GM23338 (cell line): ENCODE measurements around the gene ABCA4. TPM values are rescaled to one million over a fixed set of nuclear protein-coding genes. Genes with fewer than 3 reads are reported as not detected.

Source experiments
- ATAC-seq: fragments of 200-7000 bp; cut with Tn5 transposase; 3 replicates; pipeline ENCODE4 v1.9.1; 2020
- DNase-seq: peaks from one replicate; pipeline ENCODE4 v3.0.0-alpha.2; 2015; ENCODE audit warnings: low spot score
- H2AFZ ChIP-seq: fragments of 200-600 bp; sonication (generic); 2 replicates; pipeline ENCODE4 v1.8.0; 2016; ENCODE audit warnings: antibody characterized with exemption, mild to moderate bottlenecking, moderate library complexity
- H3F3A ChIP-seq: fragments of 200-600 bp; sonication (generic); replicated peaks from 2 replicates; pipeline ENCODE4 v1.8.0; 2017; ENCODE audit warnings: antibody characterized with exemption, mixed run types, low read depth
- H3K27ac ChIP-seq: fragments of 200-600 bp; sonication (generic); 2 replicates; pipeline ENCODE4 v1.6.1; 2016; ENCODE audit warnings: low read depth
- H3K27me3 ChIP-seq: fragments of 200-600 bp; sonication (generic); 2 replicates; pipeline ENCODE4 v1.8.0; 2016; ENCODE audit warnings: mild to moderate bottlenecking, mixed run types, moderate library complexity; ENCODE audit not compliant: insufficient read depth
- H3K36me3 ChIP-seq: fragments of 200-600 bp; sonication (generic); 2 replicates; pipeline ENCODE4 v1.8.0; 2016; ENCODE audit warnings: mild to moderate bottlenecking; ENCODE audit not compliant: insufficient read depth
- H3K4me1 ChIP-seq: fragments of 200-600 bp; sonication (generic); 2 replicates; pipeline ENCODE4 v1.8.0; 2016; ENCODE audit warnings: mild to moderate bottlenecking, moderate library complexity; ENCODE audit not compliant: insufficient read depth
- H3K4me2 ChIP-seq: fragments of 200-600 bp; sonication (generic); 2 replicates; pipeline ENCODE4 v1.7.1; 2017; ENCODE audit warnings: mixed run types
- H3K4me3 ChIP-seq: fragments of 200-600 bp; sonication (generic); 2 replicates; pipeline ENCODE4 v1.6.1; 2016; ENCODE audit warnings: mixed run types
- H3K79me2 ChIP-seq: fragments of 200-600 bp; sonication (generic); replicated peaks from 2 replicates; pipeline ENCODE4 v1.8.0; 2017; ENCODE audit warnings: mild to moderate bottlenecking; ENCODE audit not compliant: insufficient read depth
- H3K9me2 ChIP-seq: fragments of 200-600 bp; sonication (generic); 2 replicates; pipeline ENCODE4 v1.8.0; 2017; ENCODE audit not compliant: insufficient read depth
- H4K20me1 ChIP-seq: fragments of 200-600 bp; sonication (generic); replicated peaks from 2 replicates; pipeline ENCODE4 v1.8.0; 2017; ENCODE audit warnings: mild to moderate bottlenecking; ENCODE audit not compliant: insufficient read depth
- H3K27ac Mint-ChIP-seq: 2 replicates; pipeline ENCODE4 v1.8.0; 2020; ENCODE audit warnings: inconsistent platforms, mild to moderate bottlenecking, moderate library complexity, mixed read lengths
- H3K27me3 Mint-ChIP-seq: 3 replicates; pipeline ENCODE4 v1.8.0; 2022; ENCODE audit warnings: low read depth, mild to moderate bottlenecking, moderate library complexity, mixed read lengths, inconsistent platforms; ENCODE audit not compliant: insufficient read depth, poor library complexity
- H3K36me3 Mint-ChIP-seq: 3 replicates; pipeline ENCODE4 v1.8.0; 2021; ENCODE audit warnings: low read depth, mild to moderate bottlenecking, inconsistent platforms, moderate library complexity, mixed read lengths
- H3K4me1 Mint-ChIP-seq: 3 replicates; pipeline ENCODE4 v1.8.0; 2020; ENCODE audit warnings: mild to moderate bottlenecking, inconsistent platforms, mixed read lengths
- H3K4me3 Mint-ChIP-seq: 3 replicates; pipeline ENCODE4 v1.8.0; 2021; ENCODE audit warnings: moderate library complexity, mild to moderate bottlenecking, inconsistent platforms, mixed read lengths
- H3K9me3 Mint-ChIP-seq: 3 replicates; pipeline ENCODE4 v1.8.0; 2020; ENCODE audit warnings: moderate library complexity, mild to moderate bottlenecking, inconsistent platforms, mixed read lengths
- CREB1 ChIP-seq: fragments of 250-450 bp; sonication (Bioruptor Pico); IDR thresholded peaks from 2 replicates; pipeline ENCODE4 v1.5.0; 2020; ENCODE audit warnings: low read depth, mild to moderate bottlenecking, moderate library complexity
- EZH2phosphoT487 ChIP-seq: fragments of 200-600 bp; sonication (generic); IDR thresholded peaks from one replicate; pipeline ENCODE4 v1.8.1; 2018; ENCODE audit warnings: antibody characterized with exemption; ENCODE audit not compliant: unreplicated experiment
- JUNB ChIP-seq: IDR thresholded peaks from one replicate; pipeline ENCODE4 v1.6.1; 2016; ENCODE audit warnings: antibody characterized with exemption; ENCODE audit not compliant: unreplicated experiment
- NANOG ChIP-seq: IDR thresholded peaks from 2 replicates; pipeline ENCODE4 v1.6.1; 2016; ENCODE audit warnings: antibody characterized with exemption, borderline replicate concordance
- POLR2AphosphoS5 ChIP-seq: IDR thresholded peaks from 2 replicates; pipeline ENCODE4 v1.6.1; 2016; ENCODE audit warnings: antibody characterized with exemption, low read depth
- STAT1 ChIP-seq: IDR thresholded peaks from one replicate; pipeline ENCODE4 v1.6.1; 2016; ENCODE audit warnings: antibody characterized with exemption; ENCODE audit not compliant: unreplicated experiment
- ZNF114 ChIP-seq: fragments of 250-450 bp; sonication (Bioruptor Pico); IDR thresholded peaks from 2 replicates; pipeline ENCODE4 v1.5.0; 2020; ENCODE audit warnings: mild to moderate bottlenecking, moderate library complexity
- ZNF331 ChIP-seq: fragments of 250-450 bp; sonication (Bioruptor Pico); IDR thresholded peaks from 2 replicates; pipeline ENCODE4 v1.5.0; 2020; ENCODE audit warnings: low read depth, mild to moderate bottlenecking, moderate library complexity
- polyA plus RNA-seq: library from polyadenylated mRNA; unstranded; fragments of >200 nt; fragmentation: Nextera tagmentation; extraction: Ambion mirVana; gene quantifications from 2 replicates; pipeline ENCODE4 v1.2.1, GENCODE V29; 2016
- total RNA-seq: library from RNA; depleted of rRNA; stranded (reverse); fragments of >200 nt; shearing (Covaris generic); gene quantifications from 2 replicates; pipeline ENCODE4 v1.2.3, GENCODE V29; 2014
- TF ChIP-seq, protein P1 (sequence below): IDR thresholded peaks from 2 replicates; pipeline ENCODE4 v1.6.1; 2016; ENCODE audit warnings: antibody characterized with exemption
- TF ChIP-seq, protein P2 (sequence below): fragments of 250-450 bp; sonication (Bioruptor Pico); IDR thresholded peaks from 2 replicates; pipeline ENCODE4 v1.5.0; 2020; ENCODE audit warnings: mild to moderate bottlenecking, moderate library complexity
- TF ChIP-seq, protein P3 (sequence below), 2 experiments: fragments of 200-600 bp in 1 of 2; sonication (generic) in 1 of 2; conservative IDR thresholded peaks; 2 replicates each; pipeline versions ENCODE4 v1.5.1 to v1.6.1; 2016 to 2017; ENCODE audit warnings: antibody characterized with exemption in 2 of 2, low read depth in 2 of 2, mild to moderate bottlenecking in 2 of 2, moderate library complexity in 1 of 2
- TF ChIP-seq, protein P4 (sequence below): IDR thresholded peaks from one replicate; pipeline ENCODE4 v1.6.1; 2018; ENCODE audit warnings: antibody characterized with exemption; ENCODE audit not compliant: unreplicated experiment

Gene ABCA4
- total and polyA plus RNA-seq, 2 experiments from 2014 or later = not detected

DNA sequence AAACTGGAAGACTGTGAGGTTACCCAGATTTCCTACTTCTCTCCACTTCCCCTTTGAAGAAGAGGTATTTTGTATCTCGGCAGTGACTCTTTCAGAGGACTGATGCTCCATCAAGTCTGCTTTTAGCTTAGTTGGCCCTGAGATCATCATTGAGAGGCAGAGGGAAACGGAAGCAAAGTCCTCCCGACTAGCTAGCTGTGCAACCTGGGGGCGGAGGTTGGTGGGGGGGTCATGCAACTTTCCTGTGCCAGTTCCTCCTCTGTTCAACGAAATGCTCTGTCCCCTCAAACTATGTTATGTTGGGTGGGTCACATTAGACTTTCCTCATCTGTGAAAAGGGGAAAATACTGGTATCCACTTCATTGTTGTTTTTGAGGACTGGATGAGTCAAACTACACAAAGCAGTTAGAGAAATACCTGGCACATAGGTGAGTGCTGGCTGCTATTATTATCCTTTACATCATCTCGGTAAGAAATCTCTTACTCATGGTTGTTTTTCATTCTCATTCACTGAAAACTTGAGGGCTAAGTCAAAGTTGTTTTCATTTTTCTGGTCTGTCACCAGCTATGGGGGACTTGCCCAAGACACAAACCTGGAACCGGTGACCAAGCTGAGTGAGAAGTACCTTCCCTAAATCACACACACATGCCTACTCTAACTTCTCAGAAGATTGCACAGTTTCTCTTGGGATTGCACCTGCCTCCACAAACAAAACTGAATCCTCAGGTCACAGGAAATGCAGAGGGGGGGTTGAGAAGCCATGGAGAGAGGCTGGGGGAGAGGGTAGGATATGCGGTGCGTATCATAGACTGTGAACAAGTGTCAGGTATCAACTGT lies 83.3 kb downstream of the ABCA4 start:
- H3K27ac ChIP-seq = no peak overlapping the region

More for the DNA sequence above, 83.3 kb downstream of the ABCA4 start:
- DNase-seq = no peak
- no peak for ATAC-seq
- Histone ChIP-seq H3K36me3 (no peaks in the 10 kb centered on the region), H3K9me2 (no peaks in the 10 kb centered on the region), H3K4me2 (no peak overlapping the region), H3K4me1 (peaks cover 4% of the 10 kb centered on the region; the same call in 1 of the 2 replicates), H3K79me2 (no peaks in the 10 kb centered on the region), H4K20me1 (no peaks in the 10 kb centered on the region), H3K4me3 (no peak overlapping the region), H3K27me3 (no peaks in the 10 kb centered on the region), H3F3A (no peaks in the 10 kb centered on the region), H2AFZ (no peak overlapping the region)
- Mint-ChIP-seq H3K9me3 (no peaks in the 10 kb centered on the region), H3K27ac (no peak overlapping the region), H3K4me1 (peaks cover 15% of the 10 kb centered on the region), H3K36me3 (no peaks in the 10 kb centered on the region), H3K27me3 (peaks cover 5% of the 10 kb centered on the region), H3K4me3 (no peak overlapping the region)
- TF ChIP-seq ZNF331 (CRISPR knock-in tag) (no peak), ZNF114 (CRISPR knock-in tag) (no peak), CREB1 (CRISPR knock-in tag) (no peak), POLR2AphosphoS5 (no peak), EZH2phosphoT487 (no peak), STAT1 (no peak), JUNB (no peak), NANOG (no peak)
- TF ChIP-seq, protein P1, sequence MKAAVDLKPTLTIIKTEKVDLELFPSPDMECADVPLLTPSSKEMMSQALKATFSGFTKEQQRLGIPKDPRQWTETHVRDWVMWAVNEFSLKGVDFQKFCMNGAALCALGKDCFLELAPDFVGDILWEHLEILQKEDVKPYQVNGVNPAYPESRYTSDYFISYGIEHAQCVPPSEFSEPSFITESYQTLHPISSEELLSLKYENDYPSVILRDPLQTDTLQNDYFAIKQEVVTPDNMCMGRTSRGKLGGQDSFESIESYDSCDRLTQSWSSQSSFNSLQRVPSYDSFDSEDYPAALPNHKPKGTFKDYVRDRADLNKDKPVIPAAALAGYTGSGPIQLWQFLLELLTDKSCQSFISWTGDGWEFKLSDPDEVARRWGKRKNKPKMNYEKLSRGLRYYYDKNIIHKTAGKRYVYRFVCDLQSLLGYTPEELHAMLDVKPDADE = no peak
- TF ChIP-seq, protein P2, sequence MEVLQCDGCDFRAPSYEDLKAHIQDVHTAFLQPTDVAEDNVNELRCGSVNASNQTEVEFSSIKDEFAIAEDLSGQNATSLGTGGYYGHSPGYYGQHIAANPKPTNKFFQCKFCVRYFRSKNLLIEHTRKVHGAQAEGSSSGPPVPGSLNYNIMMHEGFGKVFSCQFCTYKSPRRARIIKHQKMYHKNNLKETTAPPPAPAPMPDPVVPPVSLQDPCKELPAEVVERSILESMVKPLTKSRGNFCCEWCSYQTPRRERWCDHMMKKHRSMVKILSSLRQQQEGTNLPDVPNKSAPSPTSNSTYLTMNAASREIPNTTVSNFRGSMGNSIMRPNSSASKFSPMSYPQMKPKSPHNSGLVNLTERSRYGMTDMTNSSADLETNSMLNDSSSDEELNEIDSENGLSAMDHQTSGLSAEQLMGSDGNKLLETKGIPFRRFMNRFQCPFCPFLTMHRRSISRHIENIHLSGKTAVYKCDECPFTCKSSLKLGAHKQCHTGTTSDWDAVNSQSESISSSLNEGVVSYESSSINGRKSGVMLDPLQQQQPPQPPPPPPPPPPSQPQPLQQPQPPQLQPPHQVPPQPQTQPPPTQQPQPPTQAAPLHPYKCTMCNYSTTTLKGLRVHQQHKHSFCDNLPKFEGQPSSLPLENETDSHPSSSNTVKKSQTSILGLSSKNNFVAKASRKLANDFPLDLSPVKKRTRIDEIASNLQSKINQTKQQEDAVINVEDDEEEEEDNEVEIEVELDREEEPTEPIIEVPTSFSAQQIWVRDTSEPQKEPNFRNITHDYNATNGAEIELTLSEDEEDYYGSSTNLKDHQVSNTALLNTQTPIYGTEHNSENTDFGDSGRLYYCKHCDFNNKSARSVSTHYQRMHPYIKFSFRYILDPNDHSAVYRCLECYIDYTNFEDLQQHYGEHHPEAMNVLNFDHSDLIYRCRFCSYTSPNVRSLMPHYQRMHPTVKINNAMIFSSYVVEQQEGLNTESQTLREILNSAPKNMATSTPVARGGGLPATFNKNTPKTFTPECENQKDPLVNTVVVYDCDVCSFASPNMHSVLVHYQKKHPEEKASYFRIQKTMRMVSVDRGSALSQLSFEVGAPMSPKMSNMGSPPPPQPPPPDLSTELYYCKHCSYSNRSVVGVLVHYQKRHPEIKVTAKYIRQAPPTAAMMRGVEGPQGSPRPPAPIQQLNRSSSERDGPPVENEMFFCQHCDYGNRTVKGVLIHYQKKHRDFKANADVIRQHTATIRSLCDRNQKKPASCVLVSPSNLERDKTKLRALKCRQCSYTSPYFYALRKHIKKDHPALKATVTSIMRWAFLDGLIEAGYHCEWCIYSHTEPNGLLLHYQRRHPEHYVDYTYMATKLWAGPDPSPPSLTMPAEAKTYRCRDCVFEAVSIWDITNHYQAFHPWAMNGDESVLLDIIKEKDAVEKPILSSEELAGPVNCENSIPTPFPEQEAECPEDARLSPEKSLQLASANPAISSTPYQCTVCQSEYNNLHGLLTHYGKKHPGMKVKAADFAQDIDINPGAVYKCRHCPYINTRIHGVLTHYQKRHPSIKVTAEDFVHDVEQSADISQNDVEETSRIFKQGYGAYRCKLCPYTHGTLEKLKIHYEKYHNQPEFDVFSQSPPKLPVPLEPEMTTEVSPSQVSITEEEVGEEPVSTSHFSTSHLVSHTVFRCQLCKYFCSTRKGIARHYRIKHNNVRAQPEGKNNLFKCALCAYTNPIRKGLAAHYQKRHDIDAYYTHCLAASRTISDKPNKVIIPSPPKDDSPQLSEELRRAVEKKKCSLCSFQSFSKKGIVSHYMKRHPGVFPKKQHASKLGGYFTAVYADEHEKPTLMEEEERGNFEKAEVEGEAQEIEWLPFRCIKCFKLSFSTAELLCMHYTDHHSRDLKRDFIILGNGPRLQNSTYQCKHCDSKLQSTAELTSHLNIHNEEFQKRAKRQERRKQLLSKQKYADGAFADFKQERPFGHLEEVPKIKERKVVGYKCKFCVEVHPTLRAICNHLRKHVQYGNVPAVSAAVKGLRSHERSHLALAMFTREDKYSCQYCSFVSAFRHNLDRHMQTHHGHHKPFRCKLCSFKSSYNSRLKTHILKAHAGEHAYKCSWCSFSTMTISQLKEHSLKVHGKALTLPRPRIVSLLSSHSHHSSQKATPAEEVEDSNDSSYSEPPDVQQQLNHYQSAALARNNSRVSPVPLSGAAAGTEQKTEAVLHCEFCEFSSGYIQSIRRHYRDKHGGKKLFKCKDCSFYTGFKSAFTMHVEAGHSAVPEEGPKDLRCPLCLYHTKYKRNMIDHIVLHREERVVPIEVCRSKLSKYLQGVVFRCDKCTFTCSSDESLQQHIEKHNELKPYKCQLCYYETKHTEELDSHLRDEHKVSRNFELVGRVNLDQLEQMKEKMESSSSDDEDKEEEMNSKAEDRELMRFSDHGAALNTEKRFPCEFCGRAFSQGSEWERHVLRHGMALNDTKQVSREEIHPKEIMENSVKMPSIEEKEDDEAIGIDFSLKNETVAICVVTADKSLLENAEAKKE (CRISPR knock-in tag) = no peak
- TF ChIP-seq, protein P3, sequence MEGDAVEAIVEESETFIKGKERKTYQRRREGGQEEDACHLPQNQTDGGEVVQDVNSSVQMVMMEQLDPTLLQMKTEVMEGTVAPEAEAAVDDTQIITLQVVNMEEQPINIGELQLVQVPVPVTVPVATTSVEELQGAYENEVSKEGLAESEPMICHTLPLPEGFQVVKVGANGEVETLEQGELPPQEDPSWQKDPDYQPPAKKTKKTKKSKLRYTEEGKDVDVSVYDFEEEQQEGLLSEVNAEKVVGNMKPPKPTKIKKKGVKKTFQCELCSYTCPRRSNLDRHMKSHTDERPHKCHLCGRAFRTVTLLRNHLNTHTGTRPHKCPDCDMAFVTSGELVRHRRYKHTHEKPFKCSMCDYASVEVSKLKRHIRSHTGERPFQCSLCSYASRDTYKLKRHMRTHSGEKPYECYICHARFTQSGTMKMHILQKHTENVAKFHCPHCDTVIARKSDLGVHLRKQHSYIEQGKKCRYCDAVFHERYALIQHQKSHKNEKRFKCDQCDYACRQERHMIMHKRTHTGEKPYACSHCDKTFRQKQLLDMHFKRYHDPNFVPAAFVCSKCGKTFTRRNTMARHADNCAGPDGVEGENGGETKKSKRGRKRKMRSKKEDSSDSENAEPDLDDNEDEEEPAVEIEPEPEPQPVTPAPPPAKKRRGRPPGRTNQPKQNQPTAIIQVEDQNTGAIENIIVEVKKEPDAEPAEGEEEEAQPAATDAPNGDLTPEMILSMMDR (conservative IDR thresholded peaks at IDR 0.05; ENCODE audit: low read depth in 2 of 2) = no peak
- TF ChIP-seq, protein P4, sequence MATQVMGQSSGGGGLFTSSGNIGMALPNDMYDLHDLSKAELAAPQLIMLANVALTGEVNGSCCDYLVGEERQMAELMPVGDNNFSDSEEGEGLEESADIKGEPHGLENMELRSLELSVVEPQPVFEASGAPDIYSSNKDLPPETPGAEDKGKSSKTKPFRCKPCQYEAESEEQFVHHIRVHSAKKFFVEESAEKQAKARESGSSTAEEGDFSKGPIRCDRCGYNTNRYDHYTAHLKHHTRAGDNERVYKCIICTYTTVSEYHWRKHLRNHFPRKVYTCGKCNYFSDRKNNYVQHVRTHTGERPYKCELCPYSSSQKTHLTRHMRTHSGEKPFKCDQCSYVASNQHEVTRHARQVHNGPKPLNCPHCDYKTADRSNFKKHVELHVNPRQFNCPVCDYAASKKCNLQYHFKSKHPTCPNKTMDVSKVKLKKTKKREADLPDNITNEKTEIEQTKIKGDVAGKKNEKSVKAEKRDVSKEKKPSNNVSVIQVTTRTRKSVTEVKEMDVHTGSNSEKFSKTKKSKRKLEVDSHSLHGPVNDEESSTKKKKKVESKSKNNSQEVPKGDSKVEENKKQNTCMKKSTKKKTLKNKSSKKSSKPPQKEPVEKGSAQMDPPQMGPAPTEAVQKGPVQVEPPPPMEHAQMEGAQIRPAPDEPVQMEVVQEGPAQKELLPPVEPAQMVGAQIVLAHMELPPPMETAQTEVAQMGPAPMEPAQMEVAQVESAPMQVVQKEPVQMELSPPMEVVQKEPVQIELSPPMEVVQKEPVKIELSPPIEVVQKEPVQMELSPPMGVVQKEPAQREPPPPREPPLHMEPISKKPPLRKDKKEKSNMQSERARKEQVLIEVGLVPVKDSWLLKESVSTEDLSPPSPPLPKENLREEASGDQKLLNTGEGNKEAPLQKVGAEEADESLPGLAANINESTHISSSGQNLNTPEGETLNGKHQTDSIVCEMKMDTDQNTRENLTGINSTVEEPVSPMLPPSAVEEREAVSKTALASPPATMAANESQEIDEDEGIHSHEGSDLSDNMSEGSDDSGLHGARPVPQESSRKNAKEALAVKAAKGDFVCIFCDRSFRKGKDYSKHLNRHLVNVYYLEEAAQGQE = no peak
